Liver (tissue), 9 donors: ENCODE measurements around the gene TMEM178A. TPM values are rescaled to one million over a fixed set of nuclear protein-coding genes. Genes with fewer than 3 reads are reported as not detected.

Source experiments
- DNase-seq: peaks from one replicate; pipeline ENCODE4 v3.0.0-alpha.2; 2017; ENCODE audit warnings: low spot score
- H3K27ac ChIP-seq, 2 donors: one replicate each; pipeline ENCODE4 v1.7.0; 2013; ENCODE audit warnings: inconsistent platforms in 2 of 2, low read length in 2 of 2, control low read depth in 1 of 2, low read depth in 1 of 2, mild to moderate bottlenecking in 1 of 2
- H3K27me3 ChIP-seq, 4 donors: one replicate each; pipeline versions ENCODE4 v1.6.1 to v1.7.0; 2013; ENCODE audit warnings: low read length in 3 of 4, inconsistent platforms in 1 of 4, mild to moderate bottlenecking in 1 of 4, moderate library complexity in 1 of 4; ENCODE audit not compliant: control insufficient read depth in 4 of 4, insufficient read depth in 4 of 4
- H3K36me3 ChIP-seq, 4 donors: one replicate each; pipeline versions ENCODE4 v1.6.1 to v1.7.0; 2013; ENCODE audit warnings: low read length in 3 of 4, mild to moderate bottlenecking in 3 of 4, low read depth in 1 of 4, moderate library complexity in 1 of 4; ENCODE audit not compliant: control insufficient read depth in 4 of 4, insufficient read depth in 3 of 4
- H3K4me1 ChIP-seq, 4 donors: one replicate each; pipeline versions ENCODE4 v1.6.1 to v1.7.0; 2013; ENCODE audit warnings: low read length in 3 of 4, mild to moderate bottlenecking in 3 of 4, moderate library complexity in 1 of 4; ENCODE audit not compliant: control insufficient read depth in 4 of 4, insufficient read depth in 4 of 4
- H3K4me3 ChIP-seq, 3 donors: one replicate each; pipeline versions ENCODE4 v1.6.1 to v1.7.0; 2013; ENCODE audit warnings: low read length in 3 of 3, control low read depth in 1 of 3, low read depth in 1 of 3, mild to moderate bottlenecking in 1 of 3
- H3K9ac ChIP-seq, 2 donors: one replicate each; pipeline ENCODE4 v1.7.0; 2013; ENCODE audit warnings: low read length in 2 of 2, mild to moderate bottlenecking in 2 of 2, moderate library complexity in 2 of 2, control low read depth in 1 of 2, low read depth in 1 of 2
- H3K9me3 ChIP-seq, 4 donors: one replicate each; pipeline versions ENCODE4 v1.6.1 to v1.7.0; 2013; ENCODE audit warnings: low read length in 3 of 4; ENCODE audit not compliant: control insufficient read depth in 4 of 4
- EGR1 ChIP-seq, 2 donors: IDR thresholded peaks; 2 replicates each; pipeline ENCODE4 v1.6.1; 2016 to 2018; ENCODE audit warnings: antibody characterized with exemption in 2 of 2, low read depth in 2 of 2
- FOXA1 ChIP-seq: IDR thresholded peaks from 2 replicates; pipeline ENCODE4 v1.6.1; 2016; ENCODE audit warnings: antibody characterized with exemption
- HNF4A ChIP-seq, 2 donors: conservative IDR thresholded peaks; 2 replicates each; pipeline ENCODE4 v1.6.1; 2016; ENCODE audit warnings: antibody characterized with exemption in 2 of 2, mild to moderate bottlenecking in 2 of 2
- HNF4G ChIP-seq: IDR thresholded peaks from 2 replicates; pipeline ENCODE4 v1.6.1; 2016; ENCODE audit warnings: antibody characterized with exemption
- JUND ChIP-seq, 2 donors: IDR thresholded peaks; 2 replicates each; pipeline ENCODE4 v1.6.1; 2016; ENCODE audit warnings: antibody characterized with exemption in 2 of 2
- NR2F2 ChIP-seq: IDR thresholded peaks from 2 replicates; pipeline ENCODE4 v1.6.1; 2016; ENCODE audit warnings: antibody characterized with exemption
- TAF1 ChIP-seq: conservative IDR thresholded peaks from 2 replicates; pipeline ENCODE4 v1.6.1; 2016; ENCODE audit warnings: antibody characterized with exemption, mild to moderate bottlenecking
- YY1 ChIP-seq: IDR thresholded peaks from 2 replicates; pipeline ENCODE4 v1.6.1; 2016; ENCODE audit warnings: antibody characterized with exemption, mild to moderate bottlenecking
- WGBS: extraction: QIAGEN DNeasy Blood & Tissue Kit; methylation state at CpG from one replicate; pipeline ENCODE4 v1.1.7; 2013; 5-methylcytosine and 5-hydroxymethylcytosine counted together
- polyA plus RNA-seq, 2 donors: library from polyadenylated mRNA; stranded (reverse) in 1 of 2; unstranded in 1 of 2; fragments of 200-250 nt in 1 of 2; fragments of >200 nt in 1 of 2; fragmentation: Nextera tagmentation in 1 of 2; extraction: Ambion mirVana in 1 of 2; gene quantifications; one replicate each; pipeline versions ENCODE4 v1.2.1 to v1.2.3, GENCODE V29; 2013 to 2015
- total RNA-seq, 2 donors: library from RNA; depleted of rRNA; stranded (reverse); fragments of >200 nt; gene quantifications; one replicate each; pipeline ENCODE4 v1.2.3, GENCODE V29; 2014
- TF ChIP-seq, protein P1 (sequence below): IDR thresholded peaks from 2 replicates; pipeline ENCODE4 v1.6.1; 2016; ENCODE audit warnings: antibody characterized with exemption
- TF ChIP-seq, protein P2 (sequence below): IDR thresholded peaks from 2 replicates; pipeline ENCODE4 v1.6.1; 2016; ENCODE audit warnings: antibody characterized with exemption
- TF ChIP-seq, protein P3 (sequence below): fragments of 150-350 bp; IDR thresholded peaks from 2 replicates; pipeline ENCODE4 v1.5.1; 2017; ENCODE audit warnings: improper control_type of control experiment, low read depth, low read length; ENCODE audit not compliant: missing input control
- donor health status: healthy.
- donor health status: healthy.
- donor health status: healthy.
- donor health status: healthy.
- donor health status: healthy.

Gene TMEM178A
- total and polyA plus RNA-seq, 4 donors = 0.21 to 0.64 (median 0.49) TPM

DNA sequence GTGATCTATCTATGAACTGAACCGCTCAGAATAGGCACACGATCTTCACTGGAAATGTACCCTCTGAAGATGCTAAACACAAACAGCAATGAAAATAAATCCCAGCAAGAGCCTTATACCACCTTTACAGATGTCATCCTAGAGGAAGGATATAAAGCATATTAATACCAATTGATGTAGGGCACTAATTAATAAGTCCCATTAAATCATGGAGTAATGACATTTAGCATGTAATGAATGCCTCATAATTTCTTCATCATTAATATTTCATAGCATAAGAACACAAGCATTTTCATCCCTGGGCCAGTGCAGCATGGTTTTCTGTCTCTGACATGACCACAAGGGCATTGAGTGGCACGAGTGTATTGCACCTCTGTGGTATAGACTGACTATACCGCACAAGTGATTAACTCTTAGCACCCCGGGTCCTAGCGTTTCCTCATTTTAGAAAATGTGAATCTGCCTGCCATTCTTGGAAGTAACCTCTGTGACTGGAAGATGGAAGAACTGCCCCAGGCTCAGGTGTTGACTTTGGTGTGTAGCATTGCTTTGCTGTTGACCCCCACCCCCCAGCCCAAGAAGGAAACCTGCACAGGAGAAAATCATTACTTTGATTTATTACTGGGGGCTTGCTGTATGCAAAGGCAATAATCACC, 1.4 kb upstream of the TMEM178A start:
- WGBS = 67% methylated on average over 6 of the region's 6 CpGs
- no peak for TF ChIP-seq JUND (IDR thresholded peaks at IDR 0.05)
- TF ChIP-seq, protein P1, sequence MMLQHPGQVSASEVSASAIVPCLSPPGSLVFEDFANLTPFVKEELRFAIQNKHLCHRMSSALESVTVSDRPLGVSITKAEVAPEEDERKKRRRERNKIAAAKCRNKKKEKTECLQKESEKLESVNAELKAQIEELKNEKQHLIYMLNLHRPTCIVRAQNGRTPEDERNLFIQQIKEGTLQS = no peak
- no peak for TF ChIP-seq HNF4A (conservative IDR thresholded peaks at IDR 0.05)
- no peak for TF ChIP-seq TAF1
- TF ChIP-seq NR2F2 = no peak
- TF ChIP-seq EGR1 (IDR thresholded peaks at IDR 0.05; ENCODE audit: low read depth in 2 of 2) = no peak
- no peak for TF ChIP-seq FOXA1
- TF ChIP-seq, protein P2, sequence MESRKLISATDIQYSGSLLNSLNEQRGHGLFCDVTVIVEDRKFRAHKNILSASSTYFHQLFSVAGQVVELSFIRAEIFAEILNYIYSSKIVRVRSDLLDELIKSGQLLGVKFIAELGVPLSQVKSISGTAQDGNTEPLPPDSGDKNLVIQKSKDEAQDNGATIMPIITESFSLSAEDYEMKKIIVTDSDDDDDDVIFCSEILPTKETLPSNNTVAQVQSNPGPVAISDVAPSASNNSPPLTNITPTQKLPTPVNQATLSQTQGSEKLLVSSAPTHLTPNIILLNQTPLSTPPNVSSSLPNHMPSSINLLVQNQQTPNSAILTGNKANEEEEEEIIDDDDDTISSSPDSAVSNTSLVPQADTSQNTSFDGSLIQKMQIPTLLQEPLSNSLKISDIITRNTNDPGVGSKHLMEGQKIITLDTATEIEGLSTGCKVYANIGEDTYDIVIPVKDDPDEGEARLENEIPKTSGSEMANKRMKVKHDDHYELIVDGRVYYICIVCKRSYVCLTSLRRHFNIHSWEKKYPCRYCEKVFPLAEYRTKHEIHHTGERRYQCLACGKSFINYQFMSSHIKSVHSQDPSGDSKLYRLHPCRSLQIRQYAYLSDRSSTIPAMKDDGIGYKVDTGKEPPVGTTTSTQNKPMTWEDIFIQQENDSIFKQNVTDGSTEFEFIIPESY = no peak
- no peak for TF ChIP-seq YY1
- TF ChIP-seq HNF4G = no peak
- no peak overlapping the region for H3K9ac ChIP-seq
- no peak overlapping the region for H3K27ac ChIP-seq
- H3K9me3 ChIP-seq = no peaks in the 10 kb centered on the region
- no peak overlapping the region for H3K4me3 ChIP-seq
- peaks cover 0 to 6% (median 4%) of the 10 kb centered on the region in 4 donors for H3K27me3 ChIP-seq
- H3K36me3 ChIP-seq = no peaks in the 10 kb centered on the region
- DNase-seq = no peak
- peaks cover 6 to 13% (median 11%) of the 10 kb centered on the region in 4 donors for H3K4me1 ChIP-seq

DNA sequence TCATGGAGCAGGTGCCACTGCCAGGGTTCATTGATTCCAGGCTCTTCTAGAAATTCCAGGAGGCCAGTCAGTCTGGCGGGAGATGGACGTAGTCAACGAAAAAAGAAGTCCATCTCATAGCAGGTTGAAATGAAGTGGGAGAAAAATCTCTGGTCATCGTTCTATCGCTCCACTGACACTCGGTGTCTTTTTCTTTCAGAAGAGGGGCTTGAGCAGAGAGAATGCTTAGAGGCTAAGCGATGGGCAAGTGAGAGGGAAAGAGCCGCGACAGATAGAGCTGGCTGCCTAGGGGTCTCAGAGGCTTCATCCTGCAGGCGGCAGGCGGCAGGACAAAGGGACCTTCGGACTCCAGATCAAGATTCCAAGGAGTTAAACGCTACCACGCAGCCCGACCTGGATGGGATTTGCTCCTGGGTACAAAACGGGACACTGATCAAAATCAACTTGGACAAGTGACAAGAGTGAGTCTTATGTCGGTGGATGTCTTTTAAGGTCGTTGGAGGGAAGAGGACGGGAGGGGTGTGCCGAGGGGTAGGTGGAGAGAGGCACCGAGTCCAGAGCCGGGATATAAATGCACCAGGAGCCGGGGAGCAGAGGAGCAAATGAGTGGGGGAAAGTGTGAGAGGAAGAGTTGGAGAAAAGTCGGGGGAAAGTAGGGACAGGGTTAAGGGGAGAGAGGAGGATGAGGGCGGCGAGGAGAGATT, 677 bp upstream of the TMEM178A start:
- no peaks in the 10 kb centered on the region for H3K9me3 ChIP-seq
- H3K4me3 ChIP-seq = no peak overlapping the region
- no peak for DNase-seq
- no peaks in the 10 kb centered on the region for H3K36me3 ChIP-seq
- H3K9ac ChIP-seq = no peak overlapping the region
- peaks cover 6 to 13% (median 11%) of the 10 kb centered on the region in 4 donors for H3K4me1 ChIP-seq
- no peak for TF ChIP-seq JUND (IDR thresholded peaks at IDR 0.05)
- no peak overlapping the region for H3K27ac ChIP-seq
- WGBS = 38% methylated on average over 26 of the region's 26 CpGs
- peaks cover 0 to 6% (median 4%) of the 10 kb centered on the region in 4 donors for H3K27me3 ChIP-seq

DNA sequence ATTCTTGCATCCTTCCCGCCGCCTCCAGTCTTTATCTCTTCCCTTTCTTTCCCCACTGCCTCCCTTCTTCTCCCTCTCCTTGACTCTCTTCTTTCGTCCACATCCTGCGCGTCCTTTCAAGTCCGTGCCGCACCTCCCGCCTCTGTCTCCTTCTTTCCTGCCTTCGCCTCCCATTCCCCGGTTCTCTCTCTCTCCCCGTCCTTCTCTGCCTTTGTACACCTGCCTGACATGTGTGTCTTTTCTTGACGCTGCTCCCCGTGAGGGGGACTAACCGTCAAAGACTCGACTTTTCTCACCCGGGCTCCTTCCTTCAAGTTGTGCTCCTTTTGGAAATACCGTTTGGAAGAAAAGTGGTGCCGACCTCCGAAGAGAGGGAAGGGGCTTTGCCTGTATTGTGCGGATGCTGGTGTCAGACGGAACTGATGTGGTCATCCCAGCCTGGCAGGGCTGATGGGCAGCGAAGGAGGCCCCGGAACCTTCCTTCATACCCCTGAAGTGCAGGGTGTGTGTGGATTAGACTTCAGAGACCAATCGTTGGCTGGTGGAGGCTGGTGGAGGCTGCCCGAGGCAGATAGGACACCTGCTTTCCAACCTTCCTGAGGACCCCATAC, 879 bp downstream of the TMEM178A start:
- no peak overlapping the region for H3K27ac ChIP-seq
- no peak overlapping the region for H3K9ac ChIP-seq
- H3K4me1 ChIP-seq = peaks cover 6 to 13% (median 11%) of the 10 kb centered on the region in 4 donors
- TF ChIP-seq, protein P3, sequence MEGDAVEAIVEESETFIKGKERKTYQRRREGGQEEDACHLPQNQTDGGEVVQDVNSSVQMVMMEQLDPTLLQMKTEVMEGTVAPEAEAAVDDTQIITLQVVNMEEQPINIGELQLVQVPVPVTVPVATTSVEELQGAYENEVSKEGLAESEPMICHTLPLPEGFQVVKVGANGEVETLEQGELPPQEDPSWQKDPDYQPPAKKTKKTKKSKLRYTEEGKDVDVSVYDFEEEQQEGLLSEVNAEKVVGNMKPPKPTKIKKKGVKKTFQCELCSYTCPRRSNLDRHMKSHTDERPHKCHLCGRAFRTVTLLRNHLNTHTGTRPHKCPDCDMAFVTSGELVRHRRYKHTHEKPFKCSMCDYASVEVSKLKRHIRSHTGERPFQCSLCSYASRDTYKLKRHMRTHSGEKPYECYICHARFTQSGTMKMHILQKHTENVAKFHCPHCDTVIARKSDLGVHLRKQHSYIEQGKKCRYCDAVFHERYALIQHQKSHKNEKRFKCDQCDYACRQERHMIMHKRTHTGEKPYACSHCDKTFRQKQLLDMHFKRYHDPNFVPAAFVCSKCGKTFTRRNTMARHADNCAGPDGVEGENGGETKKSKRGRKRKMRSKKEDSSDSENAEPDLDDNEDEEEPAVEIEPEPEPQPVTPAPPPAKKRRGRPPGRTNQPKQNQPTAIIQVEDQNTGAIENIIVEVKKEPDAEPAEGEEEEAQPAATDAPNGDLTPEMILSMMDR = no peak
- TF ChIP-seq HNF4A (conservative IDR thresholded peaks at IDR 0.05) (no peak), NR2F2 (no peak)
- TF ChIP-seq, protein P2 = no peak
- peak overlapping the region in 1 of 3 donors; percentile 69 for H3K4me3 ChIP-seq
- no peak for DNase-seq
- H3K36me3 ChIP-seq = no peaks in the 10 kb centered on the region
- 5% methylated on average over 25 of the region's 25 CpGs for WGBS
- peaks cover 0 to 6% (median 4%) of the 10 kb centered on the region in 4 donors for H3K27me3 ChIP-seq
- no peaks in the 10 kb centered on the region for H3K9me3 ChIP-seq
